H9 (cell line): Measurements from ENCODE around the gene IGF1R. TPM values are rescaled to one million over a fixed set of nuclear protein-coding genes. Genes with fewer than 3 reads are reported as not detected.

Experiments used
- DNase-seq: peaks from one replicate; pipeline ENCODE4 v3.0.0-alpha.2; 2017
- H2AFZ ChIP-seq: one replicate; pipeline ENCODE4 v1.6.1; 2013; ENCODE audit warnings: mild to moderate bottlenecking, low read length, control low read depth, moderate library complexity
- H2AK5ac ChIP-seq: 2 replicates; pipeline ENCODE4 v1.6.1; 2013; ENCODE audit warnings: low read length, control low read depth, mixed read lengths; ENCODE audit not compliant: insufficient read length
- H2BK120ac ChIP-seq: one replicate; pipeline ENCODE4 v1.6.1; 2013; ENCODE audit warnings: low read depth, mild to moderate bottlenecking, low read length, control low read depth, inconsistent platforms; ENCODE audit not compliant: poor library complexity, severe bottlenecking
- H2BK12ac ChIP-seq: 2 replicates; pipeline ENCODE4 v1.6.1; 2013; ENCODE audit warnings: low read length, control low read depth, mixed read lengths, low read depth; ENCODE audit not compliant: insufficient read length
- H2BK15ac ChIP-seq: 2 replicates; pipeline ENCODE4 v1.6.1; 2013; ENCODE audit warnings: low read depth, low read length, control low read depth
- H2BK20ac ChIP-seq: one replicate; pipeline ENCODE4 v1.6.1; 2013; ENCODE audit warnings: low read depth, mild to moderate bottlenecking, low read length, control low read depth, inconsistent platforms; ENCODE audit not compliant: poor library complexity, severe bottlenecking
- H2BK5ac ChIP-seq: 2 replicates; pipeline ENCODE4 v1.6.1; 2013; ENCODE audit warnings: low read length, control low read depth, mixed read lengths; ENCODE audit not compliant: insufficient read length
- H3K14ac ChIP-seq: 2 replicates; pipeline ENCODE4 v1.6.1; 2013; ENCODE audit warnings: low read length, control low read depth; ENCODE audit not compliant: insufficient read depth
- H3K18ac ChIP-seq: 2 replicates; pipeline ENCODE4 v1.6.1; 2013; ENCODE audit warnings: low read depth, mild to moderate bottlenecking, mixed read lengths, low read length, control low read depth; ENCODE audit not compliant: insufficient read length
- H3K23ac ChIP-seq: 2 replicates; pipeline ENCODE4 v1.6.1; 2013; ENCODE audit warnings: low read length, control low read depth, mixed read lengths, low read depth; ENCODE audit not compliant: insufficient read length
- H3K23me2 ChIP-seq: 2 replicates; pipeline ENCODE4 v1.6.1; 2013; ENCODE audit warnings: low read depth, mild to moderate bottlenecking, mixed read lengths, low read length, control low read depth; ENCODE audit not compliant: insufficient read length, poor library complexity, severe bottlenecking
- H3K27ac ChIP-seq: 2 replicates; pipeline ENCODE4 v1.5.1; 2013; ENCODE audit warnings: low read length, control low read depth, mixed read lengths, low read depth; ENCODE audit not compliant: insufficient read length
- H3K27me3 ChIP-seq: 2 replicates; pipeline ENCODE4 v1.6.1; 2013; ENCODE audit warnings: low read length, control low read depth, inconsistent platforms; ENCODE audit not compliant: insufficient read depth
- H3K4ac ChIP-seq: 2 replicates; pipeline ENCODE4 v1.6.1; 2013; ENCODE audit warnings: low read depth, mild to moderate bottlenecking, control low read depth, inconsistent platforms, low read length, moderate library complexity
- H3K4me1 ChIP-seq: 2 replicates; pipeline ENCODE4 v1.6.1; 2013; ENCODE audit warnings: low read length, control low read depth, inconsistent platforms; ENCODE audit not compliant: insufficient read depth
- H3K4me2 ChIP-seq: 2 replicates; pipeline ENCODE4 v1.6.1; 2013; ENCODE audit warnings: low read length, control low read depth, mixed read lengths; ENCODE audit not compliant: insufficient read length, insufficient read depth
- H3K56ac ChIP-seq: 2 replicates; pipeline ENCODE4 v1.6.1; 2013; ENCODE audit warnings: low read depth, mild to moderate bottlenecking, mixed read lengths, low read length, control low read depth; ENCODE audit not compliant: insufficient read length
- H3K79me1 ChIP-seq: 2 replicates; pipeline ENCODE4 v1.6.1; 2013; ENCODE audit warnings: low read depth, mild to moderate bottlenecking, moderate library complexity, low read length, control low read depth, inconsistent platforms; ENCODE audit not compliant: insufficient read depth, poor library complexity, severe bottlenecking
- H3K79me2 ChIP-seq: 2 replicates; pipeline ENCODE4 v1.6.1; 2013; ENCODE audit warnings: low read length, control low read depth, inconsistent platforms; ENCODE audit not compliant: insufficient read depth
- H3K9ac ChIP-seq: 2 replicates; pipeline ENCODE4 v1.6.1; 2013; ENCODE audit warnings: low read length, control low read depth, mixed read lengths; ENCODE audit not compliant: insufficient read length; ENCODE audit errors: extremely low read depth
- H3K9me3 ChIP-seq: one replicate; pipeline ENCODE4 v1.6.1; 2013; ENCODE audit warnings: low read depth, low read length, inconsistent platforms; ENCODE audit not compliant: control insufficient read depth
- H3T11ph ChIP-seq: one replicate; pipeline ENCODE4 v1.6.1; 2013; ENCODE audit warnings: mild to moderate bottlenecking, low read length, control low read depth, inconsistent platforms
- H4K20me1 ChIP-seq: one replicate; pipeline ENCODE4 v1.6.1; 2013; ENCODE audit not compliant: control insufficient read depth, insufficient read length, insufficient read depth
- H4K5ac ChIP-seq: 2 replicates; pipeline ENCODE4 v1.6.1; 2013; ENCODE audit warnings: low read depth, mild to moderate bottlenecking, mixed read lengths, low read length, control low read depth; ENCODE audit not compliant: insufficient read length
- H4K8ac ChIP-seq: replicated peaks from 2 replicates; pipeline ENCODE4 v1.6.1; 2013; ENCODE audit warnings: low read length, control low read depth, mixed read lengths, low read depth; ENCODE audit not compliant: insufficient read length
- H4K91ac ChIP-seq: 2 replicates; pipeline ENCODE4 v1.6.1; 2013; ENCODE audit warnings: low read depth, mild to moderate bottlenecking, moderate library complexity, mixed read lengths, low read length, control low read depth; ENCODE audit not compliant: insufficient read length
- H3K27ac Mint-ChIP-seq, 3 experiments: 2 replicates in 2 of 3; 3 replicates in 1 of 3; pipeline ENCODE4 v1.8.0; 2020 to 2021; ENCODE audit warnings: mixed read lengths in 3 of 3, mild to moderate bottlenecking in 1 of 3, moderate library complexity in 1 of 3
- H3K27me3 Mint-ChIP-seq: 2 replicates; pipeline ENCODE4 v1.8.0; 2021; ENCODE audit warnings: low read depth, mild to moderate bottlenecking, moderate library complexity, mixed read lengths
- H3K36me3 Mint-ChIP-seq, 3 experiments: 2 replicates in 2 of 3; 3 replicates in 1 of 3; pipeline ENCODE4 v1.8.0; 2020 to 2021; ENCODE audit warnings: low read depth in 3 of 3, mixed read lengths in 3 of 3; ENCODE audit not compliant: insufficient read depth in 1 of 3
- H3K4me1 Mint-ChIP-seq, 2 experiments: 2 replicates each; pipeline ENCODE4 v1.8.0; 2020; ENCODE audit warnings: mixed read lengths in 2 of 2
- H3K4me3 Mint-ChIP-seq, 2 experiments: 2 replicates in 1 of 2; 3 replicates in 1 of 2; pipeline ENCODE4 v1.8.0; 2020 to 2021; ENCODE audit warnings: mild to moderate bottlenecking in 2 of 2, mixed read lengths in 2 of 2, moderate library complexity in 1 of 2
- H3K9me3 Mint-ChIP-seq, 2 experiments: 2 replicates in 1 of 2; 3 replicates in 1 of 2; pipeline ENCODE4 v1.8.0; 2020; ENCODE audit warnings: mild to moderate bottlenecking in 2 of 2, mixed read lengths in 2 of 2, moderate library complexity in 1 of 2
- CTCF ChIP-seq: fragments of 200-600 bp; sonication (generic); conservative IDR thresholded peaks from 3 replicates; pipeline ENCODE4 v1.8.0; 2021; ENCODE audit warnings: antibody characterized with exemption, mild to moderate bottlenecking
- WGBS: extraction: QIAGEN DNeasy Blood & Tissue Kit; methylation state at CpG from one replicate; pipeline ENCODE4 v1.1.7; 2013; ENCODE audit warnings: missing lambda C conversion rate, low lambda C conversion rate, mixed read lengths; ENCODE audit not compliant: insufficient read length; ENCODE audit errors: extremely low coverage; 5-methylcytosine and 5-hydroxymethylcytosine counted together
- total RNA-seq: library from RNA; stranded (reverse); gene quantifications from 2 replicates; pipeline ENCODE4 v1.2.1, GENCODE V29; 2021

The IGF1R gene
- total RNA-seq, 1 experiment from 2014 or later, result 70.0 TPM

- Histone ChIP-seq H2BK5ac (no peak overlapping the region), H4K8ac (no peak overlapping the region), H3K23me2 (no peaks in the 10 kb centered on the region), H4K20me1 (no peaks in the 10 kb centered on the region), H3K4me1 (no peaks in the 10 kb centered on the region), H3K9ac (no peak overlapping the region), H3K4ac (no peak overlapping the region), H3K27me3 (no peaks in the 10 kb centered on the region), H3K79me1 (no peaks in the 10 kb centered on the region), H2BK120ac (no peak overlapping the region), H3K18ac (no peak overlapping the region), H3K56ac (no peak overlapping the region), H2BK20ac (no peak overlapping the region), H2AFZ (no peak overlapping the region), H3T11ph (no peak overlapping the region), H2BK12ac (no peak overlapping the region), H4K5ac (no peak overlapping the region), H3K79me2 (no peaks in the 10 kb centered on the region), H3K27ac (no peak overlapping the region), H3K9me3 (no peaks in the 10 kb centered on the region), H2BK15ac (no peak overlapping the region), H3K23ac (no peak overlapping the region), H3K4me2 (no peak overlapping the region), H4K91ac (no peak overlapping the region), H2AK5ac (no peak overlapping the region), H3K14ac (no peak overlapping the region)
- Mint-ChIP-seq H3K4me3 (no peak overlapping the region), H3K36me3 (peaks cover 1 to 4% (median 2%) of the 10 kb centered on the region in 3 experiments; a peak in 4 of 7 replicates), H3K9me3 (peaks cover 2 to 5% of the 10 kb centered on the region in 2 experiments; a peak in 1 of 5 replicates), H3K27ac (no peak overlapping the region; a peak in 1 of 7 replicates), H3K27me3 (peaks cover 3% of the 10 kb centered on the region), H3K4me1 (no peaks in the 10 kb centered on the region)
- no peak for TF ChIP-seq CTCF
- WGBS, result no CpG with 5 or more reads among the region's 9 CpGs
- no peak for DNase-seq
Measured at GRCh38 chr15:99006146-99006545, 357.8 kb downstream of the IGF1R start.
